ENCODE data around the gene IFT52.
A peak's percentile ranks its signal among the peaks of the same experiment; 100 is the strongest.
"Not testable (repeated sequence)": the region's sequence is repeated elsewhere in the genome, so short reads cannot be mapped to it uniquely, and the experiment has no call there.

Gene IFT52

DNA sequence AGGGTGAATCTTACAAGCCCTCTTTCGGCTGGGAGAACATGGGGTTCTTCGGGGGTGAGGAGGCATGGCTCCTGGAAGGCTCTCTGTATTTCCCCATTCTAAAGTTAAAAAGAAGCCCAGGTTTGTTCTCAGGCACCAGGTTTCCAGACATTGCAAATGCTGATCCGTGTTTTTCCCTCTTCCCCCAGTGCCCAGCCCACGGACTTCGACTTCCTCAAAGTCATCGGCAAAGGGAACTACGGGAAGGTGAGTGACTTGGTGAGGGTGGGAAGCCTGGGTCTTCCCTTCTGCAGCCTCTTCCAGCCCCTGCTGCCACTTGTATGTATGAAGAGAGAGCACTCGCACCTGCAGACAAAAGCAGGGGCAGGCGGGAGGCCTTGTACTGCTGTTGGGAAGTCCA lies 23.3 kb upstream of the IFT52 start:
- no peak for DNase-seq (ENCODE audit: low read depth)

DNA sequence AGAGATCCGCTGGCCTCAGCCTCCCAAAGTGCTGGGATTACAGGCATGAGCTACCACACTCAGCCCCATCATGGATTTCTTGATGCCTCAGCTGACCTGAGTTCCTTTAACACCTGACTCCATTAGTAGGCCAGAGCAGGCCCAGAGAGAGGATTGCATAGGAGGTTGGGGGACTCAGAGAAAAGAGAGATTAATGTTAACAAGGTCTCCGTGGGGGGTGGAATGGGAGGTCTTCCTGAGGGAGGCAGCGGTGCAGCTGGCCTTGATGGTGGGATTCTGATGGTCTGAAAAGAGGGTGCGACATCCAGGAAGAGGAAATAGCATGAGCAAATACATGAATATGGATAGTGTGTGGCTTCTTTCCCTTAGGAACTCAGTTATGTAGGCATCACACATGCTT lies 22.0 kb upstream of the IFT52 start:
- no peak for DNase-seq (ENCODE audit: low read depth)

DNA sequence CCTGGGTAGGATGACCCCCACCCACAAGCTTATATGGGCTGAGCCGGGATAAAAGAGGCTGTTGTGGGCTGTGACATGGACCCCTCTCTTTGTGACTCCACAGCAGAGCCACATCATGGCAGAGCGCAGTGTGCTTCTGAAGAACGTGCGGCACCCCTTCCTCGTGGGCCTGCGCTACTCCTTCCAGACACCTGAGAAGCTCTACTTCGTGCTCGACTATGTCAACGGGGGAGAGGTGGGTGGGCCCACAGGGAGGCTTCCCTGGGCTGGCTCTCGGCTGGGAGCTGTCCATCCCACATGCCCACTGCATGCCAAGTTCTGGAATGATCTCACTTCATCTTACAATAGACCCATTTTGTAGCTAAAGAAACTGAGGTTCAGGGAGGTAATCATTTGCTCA lies 21.5 kb upstream of the IFT52 start:
- DNase-seq (ENCODE audit: low read depth): no peak

DNA sequence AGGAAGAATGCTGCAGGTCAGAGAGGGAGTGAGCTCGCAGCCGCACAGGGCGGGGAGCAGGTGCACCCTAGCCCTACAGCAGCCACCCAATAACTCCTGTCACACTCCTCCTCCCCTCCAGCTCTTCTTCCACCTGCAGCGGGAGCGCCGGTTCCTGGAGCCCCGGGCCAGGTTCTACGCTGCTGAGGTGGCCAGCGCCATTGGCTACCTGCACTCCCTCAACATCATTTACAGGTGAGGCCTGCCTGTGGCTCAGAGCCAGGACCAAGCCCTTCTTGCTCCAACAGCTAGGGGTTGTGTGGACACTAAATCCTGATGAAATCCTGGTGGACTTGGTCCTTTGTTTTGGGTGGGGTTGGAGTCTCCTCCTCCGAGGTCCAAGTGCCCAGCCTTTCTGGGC lies 20.2 kb upstream of the IFT52 start:
- DNase-seq (ENCODE audit: low read depth): no peak

DNA sequence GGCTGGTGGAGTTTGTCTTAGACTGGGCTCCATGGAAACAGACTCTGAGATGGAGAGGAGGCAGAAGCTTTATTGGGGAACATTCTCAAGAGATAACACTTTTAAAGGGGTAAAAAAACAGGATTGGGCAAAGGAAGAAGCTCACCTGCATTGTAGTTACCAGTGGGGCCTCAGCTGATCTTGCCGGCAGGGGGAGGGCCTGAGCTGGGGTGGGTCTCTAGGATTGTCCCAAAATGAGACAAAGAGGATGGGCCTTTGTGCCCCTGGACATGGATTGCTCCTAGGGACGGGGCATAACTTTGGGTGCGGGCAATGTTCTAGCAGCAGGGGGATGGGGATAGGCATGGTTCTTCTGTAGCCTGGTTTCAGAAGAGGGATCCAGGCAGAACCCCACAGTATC lies 19.4 kb upstream of the IFT52 start:
- no peak for DNase-seq (ENCODE audit: low read depth)

DNA sequence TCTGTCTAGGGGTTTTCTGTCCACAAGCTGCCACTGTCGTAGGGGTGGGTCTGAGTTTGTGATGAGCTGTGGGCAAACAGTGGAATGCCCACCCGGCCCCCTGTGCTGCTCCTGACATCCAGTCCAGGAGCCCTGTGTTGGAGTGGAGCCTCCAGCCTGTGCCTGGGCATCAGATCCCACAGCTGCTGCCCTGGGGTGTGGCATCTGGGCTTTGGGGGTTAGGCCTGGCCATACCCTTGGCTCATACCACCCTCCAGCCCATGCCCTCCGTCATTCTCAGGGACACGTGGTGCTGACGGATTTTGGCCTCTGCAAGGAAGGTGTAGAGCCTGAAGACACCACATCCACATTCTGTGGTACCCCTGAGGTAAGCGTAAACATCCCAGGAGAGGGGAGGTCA lies 19.0 kb upstream of the IFT52 start:
- no peak for DNase-seq (ENCODE audit: low read depth)

DNA sequence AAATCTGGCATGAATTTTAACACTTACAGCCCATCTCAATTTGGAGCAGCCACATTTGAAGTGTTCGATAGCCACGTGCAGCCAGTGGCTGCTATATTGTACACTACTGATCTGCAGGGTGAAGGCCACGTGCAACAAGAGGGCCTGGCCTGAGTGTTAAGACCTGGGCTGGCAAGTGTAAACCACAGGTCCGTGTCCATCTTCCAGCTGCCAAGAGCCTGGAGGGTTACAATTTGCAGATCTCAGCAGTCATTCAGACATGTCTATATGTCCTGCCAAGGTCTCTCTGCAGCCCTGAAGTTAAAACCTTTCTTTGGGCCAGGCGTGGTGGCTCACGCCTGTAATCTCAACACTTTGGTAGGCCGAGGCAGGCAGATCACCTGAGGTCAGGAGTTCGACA lies 17.8 kb upstream of the IFT52 start:
- no peak for DNase-seq (ENCODE audit: low read depth)

DNA sequence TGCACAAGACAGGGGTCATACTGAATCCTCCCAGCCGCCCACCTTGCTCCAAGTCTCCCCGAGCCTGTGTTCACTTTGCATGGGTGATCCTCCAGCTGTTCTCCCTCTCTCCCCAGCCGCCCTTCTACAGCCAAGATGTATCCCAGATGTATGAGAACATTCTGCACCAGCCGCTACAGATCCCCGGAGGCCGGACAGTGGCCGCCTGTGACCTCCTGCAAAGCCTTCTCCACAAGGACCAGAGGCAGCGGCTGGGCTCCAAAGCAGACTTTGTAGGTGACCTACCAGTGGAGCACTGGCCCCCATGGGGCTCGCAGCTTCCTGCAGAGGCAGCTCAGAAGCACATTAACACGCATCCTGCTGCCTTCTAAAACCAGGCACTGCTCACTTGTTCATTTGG lies 14.6 kb upstream of the IFT52 start:
- no peak for DNase-seq (ENCODE audit: low read depth)

DNA sequence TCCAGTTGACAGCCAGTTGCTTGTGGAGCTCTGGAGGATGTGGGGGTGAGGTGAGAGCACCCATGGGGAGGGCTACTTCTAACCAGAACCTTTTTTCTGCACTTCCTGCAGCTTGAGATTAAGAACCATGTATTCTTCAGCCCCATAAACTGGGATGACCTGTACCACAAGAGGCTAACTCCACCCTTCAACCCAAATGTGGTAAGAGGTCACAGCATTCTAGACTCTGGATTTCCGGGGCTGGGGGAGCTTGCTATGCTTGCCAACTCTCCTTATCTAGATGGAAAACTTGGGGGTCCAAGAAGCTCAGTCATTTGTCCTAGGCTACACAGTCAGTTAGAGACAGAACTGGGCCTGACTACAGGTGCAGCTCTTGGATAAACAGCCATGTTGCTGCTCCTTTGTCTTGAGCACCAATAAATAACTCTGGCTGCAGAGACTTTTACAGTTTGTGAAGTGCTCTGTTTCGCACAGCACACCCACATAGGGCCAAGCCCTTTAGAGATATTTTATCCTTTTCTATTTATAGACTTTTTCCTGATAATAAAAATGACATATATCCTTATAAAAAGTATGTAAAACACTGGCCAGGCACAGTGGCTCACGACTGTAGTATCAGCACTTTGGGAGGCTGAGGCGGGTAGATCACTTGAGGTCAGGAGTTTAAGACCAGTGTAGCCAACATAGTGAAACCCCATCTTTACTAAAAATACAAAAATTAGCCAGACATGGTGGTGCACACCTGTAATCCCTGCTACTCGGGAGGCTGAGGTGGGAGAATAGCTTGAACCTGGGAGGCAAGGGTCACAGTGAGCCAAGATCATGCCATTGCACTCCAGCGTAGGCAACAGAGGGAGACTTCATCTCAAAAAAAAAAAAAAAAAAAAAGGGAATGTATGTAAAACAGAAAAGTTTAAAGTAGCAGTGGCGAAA lies 10.6 kb upstream of the IFT52 start:
- no peak for DNase-seq (ENCODE audit: low read depth)

DNA sequence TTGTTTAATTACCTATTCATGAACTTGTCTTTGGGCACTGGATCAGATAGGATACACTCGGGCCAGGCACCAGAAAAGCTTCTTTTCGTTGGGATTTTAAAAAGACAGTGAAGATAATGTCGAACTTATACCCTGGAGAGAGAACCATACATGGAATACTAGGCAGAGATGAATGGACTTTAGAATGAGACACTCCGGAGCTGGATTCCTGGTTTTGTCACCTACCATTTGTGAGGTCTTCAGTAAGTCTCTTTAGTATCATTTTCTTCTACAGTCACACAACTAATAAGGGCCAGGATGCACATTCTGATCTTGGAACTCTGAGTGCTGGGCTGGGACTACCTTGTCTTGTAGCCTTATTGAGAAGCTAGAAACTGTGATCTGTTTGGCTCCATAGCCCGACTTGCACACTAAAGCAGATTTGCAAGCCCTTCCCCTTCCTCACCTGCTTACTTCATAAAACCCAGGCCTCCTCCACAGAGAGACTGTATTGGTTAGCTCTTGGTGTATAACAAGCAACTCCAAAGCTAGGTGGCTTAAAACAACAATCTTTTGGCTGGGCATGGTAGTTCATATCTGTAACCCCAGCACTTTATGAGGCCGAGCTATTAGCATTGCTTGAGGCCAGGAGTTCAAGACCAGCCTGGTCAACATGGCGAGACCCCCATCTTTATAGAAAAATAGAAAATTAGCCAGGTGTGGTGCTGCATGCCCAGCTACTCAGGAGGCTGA lies 7.4 kb upstream of the IFT52 start:
- no peak for DNase-seq (ENCODE audit: low read depth)

DNA sequence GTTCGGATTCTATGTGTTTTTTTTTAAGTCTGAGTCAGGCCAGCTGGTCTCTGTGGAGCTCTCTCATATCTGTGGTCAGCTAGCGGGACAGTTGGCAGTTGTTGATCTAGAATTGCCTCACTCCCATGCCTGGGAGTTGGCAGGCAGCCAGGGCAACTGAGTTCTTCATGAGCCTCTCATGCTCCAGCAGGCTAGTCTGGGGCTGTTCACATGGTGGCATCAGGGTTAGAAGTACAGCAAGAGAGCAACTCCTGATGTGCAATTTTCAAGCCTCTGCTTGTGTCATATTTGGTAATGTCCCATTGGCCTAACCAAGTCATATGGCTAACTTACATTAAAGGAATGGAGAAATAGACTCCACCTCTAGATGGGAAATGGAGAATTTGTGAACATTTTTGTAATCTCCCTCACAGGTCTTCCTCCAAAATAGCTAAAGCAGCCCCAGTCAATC lies 6.7 kb upstream of the IFT52 start:
- DNase-seq (ENCODE audit: low read depth): peak; percentile 94

DNA sequence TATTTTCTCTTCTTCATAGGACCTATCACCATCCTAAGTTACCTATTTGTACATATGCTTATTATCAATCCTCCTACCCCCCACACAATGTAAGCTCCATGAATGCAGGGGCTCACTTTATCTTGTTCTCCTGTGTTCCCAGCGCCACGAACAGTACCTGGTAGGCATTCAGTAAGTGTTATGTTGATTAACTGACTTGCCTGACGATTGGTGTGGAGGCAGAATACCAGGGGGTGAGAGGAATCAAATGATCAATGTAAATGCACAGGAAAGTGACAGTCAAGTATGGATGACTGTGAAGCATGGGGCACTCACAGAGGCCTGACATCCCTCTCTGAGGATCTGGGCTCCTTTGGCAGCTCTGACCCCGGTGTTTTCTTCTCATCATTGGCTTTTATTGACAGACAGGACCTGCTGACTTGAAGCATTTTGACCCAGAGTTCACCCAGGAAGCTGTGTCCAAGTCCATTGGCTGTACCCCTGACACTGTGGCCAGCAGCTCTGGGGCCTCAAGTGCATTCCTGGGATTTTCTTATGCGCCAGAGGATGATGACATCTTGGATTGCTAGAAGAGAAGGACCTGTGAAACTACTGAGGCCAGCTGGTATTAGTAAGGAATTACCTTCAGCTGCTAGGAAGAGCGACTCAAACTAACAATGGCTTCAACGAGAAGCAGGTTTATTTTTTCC lies 6.1 kb upstream of the IFT52 start:
- peak; percentile 50 for DNase-seq (ENCODE audit: low read depth)

DNA sequence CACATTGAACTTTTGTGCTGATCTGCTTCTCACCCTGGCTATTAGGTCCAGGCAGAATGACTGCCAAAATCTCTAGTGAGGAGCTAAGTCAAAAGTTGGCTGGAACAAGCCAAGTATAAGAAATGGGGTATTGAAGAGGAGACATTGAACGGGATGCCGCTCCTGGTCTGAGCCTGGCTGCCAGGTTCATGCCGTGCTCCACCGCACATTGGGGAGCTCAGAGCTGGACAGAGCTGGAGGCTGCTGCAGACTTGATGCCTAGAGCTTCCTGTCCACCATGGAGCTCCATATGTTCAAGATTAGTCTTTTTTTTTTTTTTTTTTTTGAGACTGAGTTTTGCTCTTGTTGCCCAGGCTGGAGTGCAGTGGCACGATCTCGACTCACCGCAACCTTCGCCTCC lies 4.1 kb upstream of the IFT52 start:
- no peak for DNase-seq (ENCODE audit: low read depth)

DNA sequence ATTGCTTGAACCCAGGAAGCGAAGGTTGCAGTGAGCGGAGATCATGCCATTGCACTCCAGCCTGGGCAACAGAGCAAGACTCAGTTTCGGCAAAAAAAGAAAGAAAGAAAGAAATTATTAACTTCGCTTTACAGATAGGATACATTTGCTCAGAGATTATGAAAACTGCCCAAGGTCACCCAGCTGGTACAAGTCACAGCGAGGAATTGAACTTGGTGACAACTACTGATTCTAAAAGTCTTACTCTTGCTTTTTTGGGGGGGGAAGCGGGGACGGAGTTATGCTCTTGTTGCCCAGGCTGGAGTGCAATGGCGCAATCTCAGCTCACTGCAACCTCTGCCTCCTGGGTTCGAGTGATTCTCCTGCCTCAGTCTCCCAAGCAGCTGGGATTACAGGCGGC lies 2.2 kb upstream of the IFT52 start:
- not testable (repeated sequence) for DNase-seq (ENCODE audit: low read depth)

DNA sequence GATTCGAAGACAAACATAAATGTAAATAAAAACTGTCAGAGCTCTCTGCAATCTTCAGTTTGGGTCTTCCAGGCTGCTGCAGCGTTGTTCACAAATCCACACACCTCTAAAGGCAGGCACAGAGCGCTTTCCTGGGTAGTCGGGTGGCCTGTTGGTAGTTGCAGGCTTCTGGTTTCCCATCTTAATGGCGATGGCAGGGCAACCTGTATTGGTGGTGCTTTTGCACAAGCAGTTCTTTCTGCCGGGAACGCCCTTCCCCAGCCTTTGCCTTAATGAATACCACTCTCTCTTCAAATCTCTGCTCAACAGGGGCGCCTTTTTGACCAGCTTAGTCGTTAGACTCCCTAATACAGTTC lies 723 bp upstream of the IFT52 start:
- no peak for DNase-seq (ENCODE audit: low read depth)

DNA sequence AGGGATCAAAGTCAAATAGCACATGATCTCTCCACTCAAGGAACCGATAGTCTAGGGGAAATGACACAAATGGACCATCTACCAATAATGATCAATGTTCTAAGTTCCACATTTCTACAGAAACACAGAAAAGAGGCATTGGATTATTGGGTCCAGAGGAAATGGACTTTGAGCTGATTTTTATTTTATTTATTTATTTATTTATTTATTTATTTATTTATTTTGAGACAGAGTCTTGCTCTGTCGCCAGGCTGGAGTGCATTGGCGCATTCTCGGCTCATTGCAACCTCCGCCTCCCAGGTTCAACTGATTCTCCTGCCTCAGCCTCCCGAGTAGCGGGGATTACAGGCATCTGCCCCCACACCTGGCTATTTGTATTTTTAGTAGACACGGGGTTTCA lies 11.2 kb downstream of the IFT52 start:
- DNase-seq (ENCODE audit: low read depth): not testable (repeated sequence)

DNA sequence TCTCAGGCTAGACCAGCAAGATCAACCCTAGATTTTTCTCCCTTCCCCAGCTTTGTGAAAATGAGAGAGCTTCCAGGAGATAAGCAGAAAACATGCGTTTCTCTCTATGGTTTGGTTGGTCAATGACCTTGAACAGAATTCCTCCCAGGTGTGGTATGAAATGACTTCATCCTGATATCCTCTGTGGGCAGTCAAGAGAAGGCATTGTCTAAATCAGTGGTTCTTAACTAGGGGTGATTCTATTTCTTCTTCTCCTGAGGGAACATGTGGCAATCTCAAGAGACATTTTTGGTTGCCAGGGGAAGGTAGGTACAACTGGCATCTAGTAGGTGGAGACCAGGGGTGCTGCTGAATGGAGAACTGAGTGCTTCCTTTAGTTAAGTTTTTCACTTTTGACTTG lies 12.4 kb downstream of the IFT52 start:
- no peak for DNase-seq (ENCODE audit: low read depth)

DNA sequence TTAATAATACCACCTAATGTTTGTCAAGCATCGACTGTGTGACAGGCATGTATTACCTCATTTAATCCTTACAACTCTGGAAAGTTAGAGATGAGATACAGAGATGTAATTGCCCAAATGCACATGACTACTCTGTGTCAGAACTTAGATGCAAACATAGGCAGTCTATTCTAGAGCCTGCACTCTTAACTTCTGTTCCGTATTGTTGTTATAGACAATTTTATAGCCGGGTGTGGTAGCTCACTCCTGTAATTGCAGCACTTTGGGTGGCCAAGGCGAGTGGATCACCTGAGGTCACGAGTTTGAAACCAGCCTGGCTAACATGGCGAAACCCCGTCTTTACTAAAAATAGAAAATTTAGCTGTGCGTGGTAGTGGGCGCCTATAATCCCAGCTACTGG lies 15.0 kb downstream of the IFT52 start:
- no peak for DNase-seq (ENCODE audit: low read depth)

DNA sequence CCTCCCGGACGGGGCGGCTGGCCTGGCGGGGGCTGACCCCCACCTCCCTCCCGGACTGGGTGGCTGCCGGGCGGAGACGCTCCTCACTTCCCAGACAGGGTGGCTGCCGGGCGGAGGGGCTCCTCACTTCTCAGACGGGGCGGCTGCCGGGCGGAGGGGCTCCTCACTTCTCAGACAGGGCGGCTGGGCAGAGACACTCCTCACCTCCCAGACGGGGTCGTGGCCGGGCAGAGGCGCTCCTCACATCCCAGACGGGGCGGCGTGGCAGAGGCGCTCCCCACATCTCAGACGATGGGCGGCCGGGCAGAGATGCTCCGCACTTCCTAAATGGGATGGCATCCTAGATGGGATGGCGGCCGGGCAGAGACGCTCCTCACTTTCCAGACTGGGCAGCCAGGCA lies 16.5 kb downstream of the IFT52 start:
- DNase-seq (ENCODE audit: low read depth): not testable (repeated sequence)

DNA sequence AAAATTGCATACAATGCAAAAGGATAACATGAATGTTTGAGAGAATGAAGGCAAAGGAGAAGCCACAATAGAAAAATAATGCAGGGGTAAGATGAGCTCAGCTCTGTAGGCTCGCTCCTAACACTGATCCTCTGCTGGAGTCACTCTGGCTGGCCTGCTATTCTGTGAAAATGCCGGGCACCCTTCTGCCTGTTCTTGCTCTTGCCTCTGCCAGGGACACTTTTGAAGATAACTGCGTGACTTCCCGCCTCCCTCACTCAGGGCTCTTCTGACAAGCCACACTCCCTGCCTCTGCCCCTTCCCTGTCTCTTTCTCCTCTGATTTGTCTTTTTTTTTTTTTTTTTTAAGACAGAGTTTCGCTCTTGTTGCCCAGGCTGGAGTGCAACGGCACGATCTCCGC lies 40.9 kb downstream of the IFT52 start:
- DNase-seq (ENCODE audit: low read depth): no peak

DNA sequence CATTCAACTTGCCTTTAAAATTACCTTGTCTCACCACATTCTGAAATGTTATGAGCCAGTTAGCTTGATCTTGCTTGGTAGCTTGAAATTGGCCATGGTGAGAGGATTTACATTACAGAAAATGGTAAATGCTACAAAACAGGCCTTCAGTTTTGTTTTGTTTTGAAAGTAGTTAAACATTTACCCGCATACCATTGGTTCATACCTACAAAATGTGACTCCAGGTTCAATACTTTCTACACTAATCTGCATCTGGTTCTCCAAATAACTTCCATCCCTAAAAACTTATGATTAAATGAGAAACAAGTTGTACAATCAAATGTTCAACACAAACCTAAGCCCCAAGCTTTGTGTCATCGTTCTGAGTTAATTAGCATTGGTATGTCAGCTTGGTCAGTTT lies 45.7 kb downstream of the IFT52 start:
- DNase-seq (ENCODE audit: low read depth): no peak

DNA sequence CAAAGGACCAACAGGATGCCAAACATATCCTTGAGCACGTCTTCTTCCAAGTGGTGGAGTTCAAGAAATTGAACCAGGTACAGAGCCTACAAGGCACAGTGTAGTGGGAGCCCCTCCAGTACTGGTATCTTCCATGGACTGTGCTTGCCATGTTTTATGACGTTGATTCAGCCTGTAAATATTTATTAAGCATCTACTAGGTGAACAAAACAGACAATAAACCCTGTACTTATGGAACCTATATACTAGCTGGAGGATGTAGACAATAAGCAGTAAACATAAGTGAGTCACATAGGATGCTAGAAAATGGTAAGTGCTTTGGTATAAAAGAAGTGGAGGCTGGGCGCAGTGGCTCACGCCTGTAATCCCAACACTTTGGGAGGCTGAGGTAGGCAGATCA lies 51.8 kb downstream of the IFT52 start:
- DNase-seq (ENCODE audit: low read depth): no peak

DNA sequence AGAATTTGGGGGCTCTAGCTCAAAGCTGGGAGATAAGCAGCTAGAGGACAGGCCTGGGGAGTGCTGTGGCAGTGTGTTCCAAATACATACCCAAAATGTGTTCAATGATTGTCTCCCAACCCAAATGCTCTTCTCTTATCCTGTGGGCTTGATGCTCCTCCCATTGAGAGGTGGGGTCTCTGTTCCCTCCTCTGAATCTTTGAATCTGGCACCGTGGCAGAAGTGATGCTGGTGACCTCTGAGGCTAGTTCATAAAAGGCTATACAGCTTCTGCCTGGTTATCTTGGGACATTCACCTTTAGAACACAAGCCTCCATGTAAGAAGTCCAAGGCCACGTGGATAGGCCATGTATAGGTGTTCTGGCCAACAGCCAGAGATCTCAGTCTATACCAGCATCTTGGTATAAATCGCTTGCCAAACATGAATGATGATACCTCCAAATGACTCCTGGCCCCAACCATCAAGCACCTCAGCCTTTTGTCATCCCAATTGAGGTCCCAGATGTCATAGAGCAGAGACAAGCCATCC lies 60.3 kb downstream of the IFT52 start:
- DNase-seq (ENCODE audit: low read depth): no peak
